GM08714 (cell line): ENCODE results near the gene MGAT4B.

Experiments used
- H3K4me3 ChIP-seq: fragments of 200-500 bp; sonication (Bioruptor generic); 2 replicates; pipeline ENCODE4 v1.5.1; 2014; ENCODE audit warnings: mild to moderate bottlenecking, low read length, inconsistent platforms
- ZNF274 ChIP-seq: IDR thresholded peaks from 2 replicates; pipeline ENCODE4 v1.6.1; 2012; ENCODE audit warnings: mild to moderate bottlenecking, low read depth, low read length

The MGAT4B gene

DNA sequence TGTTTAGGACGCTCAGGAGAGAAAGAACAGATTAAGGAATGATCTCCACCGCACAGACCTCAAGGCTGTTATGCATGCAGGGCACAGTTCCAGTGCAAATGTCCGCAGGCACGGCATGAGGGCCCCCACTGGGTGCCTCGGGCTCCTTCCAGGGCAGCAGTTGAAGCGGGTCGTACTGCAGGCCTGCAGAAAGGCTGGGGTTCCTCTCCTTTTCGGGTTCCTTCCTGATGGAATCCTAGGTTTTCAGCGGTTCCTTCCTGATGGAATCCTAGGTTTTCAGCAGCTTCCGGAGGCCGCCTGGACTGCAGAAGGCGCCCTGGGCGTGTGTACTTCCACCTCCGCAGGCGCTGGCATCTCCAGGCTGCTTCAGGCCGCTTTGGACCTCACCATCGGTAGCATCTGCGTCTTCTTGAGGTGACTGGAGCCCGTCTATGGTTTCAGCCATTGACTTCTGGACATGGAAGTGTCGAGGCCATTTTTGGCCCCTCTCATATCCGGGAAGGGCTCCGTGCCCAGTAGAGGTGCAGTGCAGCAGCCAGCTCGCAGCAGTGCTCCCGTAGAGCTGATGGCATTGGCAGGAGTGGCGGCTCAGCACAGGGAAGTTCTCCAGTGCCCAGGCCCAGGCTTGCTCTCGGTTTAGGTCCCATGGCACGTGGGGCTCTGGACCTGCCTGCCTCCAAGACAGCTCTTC lies 5.6 kb upstream of the MGAT4B start:
- no peak for TF ChIP-seq ZNF274
- H3K4me3 ChIP-seq, result no peak overlapping the region

GRCh38 chr5:179805529-179806249 lies 977 bp downstream of the MGAT4B start:
- TF ChIP-seq ZNF274, result no peak
- H3K4me3 ChIP-seq, result peak overlapping the region; percentile 89

DNA sequence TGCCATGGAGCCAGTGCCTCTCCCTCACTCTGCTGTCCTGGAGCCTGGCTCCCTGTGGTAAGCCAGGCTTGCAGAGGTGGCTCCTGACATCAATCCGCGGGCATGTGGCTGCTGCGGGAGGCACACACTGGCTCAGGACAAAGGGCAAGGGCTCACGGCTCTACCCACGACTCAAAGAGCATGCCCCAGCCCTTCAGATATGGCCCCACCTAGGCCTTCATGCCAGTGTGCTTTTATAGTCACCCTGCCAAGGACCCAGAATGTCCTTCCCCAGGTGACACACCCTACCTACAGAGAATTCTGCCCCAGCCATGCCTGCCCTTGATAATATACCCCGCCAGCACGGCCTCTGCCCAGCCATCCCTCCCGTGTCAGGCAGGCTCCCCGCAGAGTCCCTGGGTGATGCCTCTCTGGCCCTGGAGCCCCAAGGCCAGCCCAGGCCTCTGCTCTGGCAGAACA lies 1.6 kb downstream of the MGAT4B start:
- H3K4me3 ChIP-seq, result peak overlapping the region; percentile 89; the same call in 1 of the 2 replicates
- TF ChIP-seq ZNF274, result no peak

- TF ChIP-seq ZNF274, result no peak
- H3K4me3 ChIP-seq, result no peak overlapping the region; the same call in 1 of the 2 replicates
Observed at GRCh38 chr5:179804555-179804947, 2.1 kb downstream of the MGAT4B start.

- H3K4me3 ChIP-seq, result no peak overlapping the region
- TF ChIP-seq ZNF274, result no peak
Observed at GRCh38 chr5:179803651-179804554, 2.8 kb downstream of the MGAT4B start.

GRCh38 chr5:179802950-179803562 lies 3.6 kb downstream of the MGAT4B start:
- no peak for TF ChIP-seq ZNF274

DNA sequence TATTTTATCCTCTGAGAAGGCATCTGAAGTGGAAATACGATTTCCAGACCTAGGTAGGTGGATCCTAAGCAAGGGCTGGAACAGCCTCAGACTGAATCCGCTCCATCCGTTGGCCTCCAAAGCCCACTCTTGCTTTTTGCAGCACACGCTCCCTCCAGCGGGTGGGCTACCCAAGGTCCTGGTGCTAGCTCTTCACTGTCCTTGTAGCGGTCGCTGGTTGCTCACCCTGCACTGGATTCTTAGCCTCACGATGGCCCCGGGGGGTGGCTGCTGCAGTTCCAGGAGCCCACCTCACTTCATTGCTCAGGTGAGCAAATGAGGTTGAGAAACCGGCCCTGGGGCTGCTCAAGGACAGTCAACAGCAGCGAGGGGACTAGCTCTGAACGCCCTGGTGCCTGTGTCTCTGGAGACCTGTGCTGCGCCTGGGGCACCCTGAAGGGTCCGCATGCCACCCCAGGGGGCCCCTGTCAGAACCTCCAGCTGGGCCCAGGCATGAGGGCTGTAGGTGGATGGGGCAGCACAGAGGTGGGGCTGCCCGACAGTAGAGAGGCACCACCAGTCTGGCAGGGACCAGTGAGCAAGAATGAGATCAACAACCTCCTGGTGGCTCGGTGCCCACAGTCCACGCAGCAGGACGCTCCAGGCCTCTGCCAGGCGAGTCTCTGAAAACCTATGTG lies 4.3 kb downstream of the MGAT4B start:
- TF ChIP-seq ZNF274, result no peak
- no peak overlapping the region for H3K4me3 ChIP-seq

More at GRCh38 chr5:179802950-179803562, 3.6 kb downstream of the MGAT4B start:
- no peak overlapping the region for H3K4me3 ChIP-seq

DNA sequence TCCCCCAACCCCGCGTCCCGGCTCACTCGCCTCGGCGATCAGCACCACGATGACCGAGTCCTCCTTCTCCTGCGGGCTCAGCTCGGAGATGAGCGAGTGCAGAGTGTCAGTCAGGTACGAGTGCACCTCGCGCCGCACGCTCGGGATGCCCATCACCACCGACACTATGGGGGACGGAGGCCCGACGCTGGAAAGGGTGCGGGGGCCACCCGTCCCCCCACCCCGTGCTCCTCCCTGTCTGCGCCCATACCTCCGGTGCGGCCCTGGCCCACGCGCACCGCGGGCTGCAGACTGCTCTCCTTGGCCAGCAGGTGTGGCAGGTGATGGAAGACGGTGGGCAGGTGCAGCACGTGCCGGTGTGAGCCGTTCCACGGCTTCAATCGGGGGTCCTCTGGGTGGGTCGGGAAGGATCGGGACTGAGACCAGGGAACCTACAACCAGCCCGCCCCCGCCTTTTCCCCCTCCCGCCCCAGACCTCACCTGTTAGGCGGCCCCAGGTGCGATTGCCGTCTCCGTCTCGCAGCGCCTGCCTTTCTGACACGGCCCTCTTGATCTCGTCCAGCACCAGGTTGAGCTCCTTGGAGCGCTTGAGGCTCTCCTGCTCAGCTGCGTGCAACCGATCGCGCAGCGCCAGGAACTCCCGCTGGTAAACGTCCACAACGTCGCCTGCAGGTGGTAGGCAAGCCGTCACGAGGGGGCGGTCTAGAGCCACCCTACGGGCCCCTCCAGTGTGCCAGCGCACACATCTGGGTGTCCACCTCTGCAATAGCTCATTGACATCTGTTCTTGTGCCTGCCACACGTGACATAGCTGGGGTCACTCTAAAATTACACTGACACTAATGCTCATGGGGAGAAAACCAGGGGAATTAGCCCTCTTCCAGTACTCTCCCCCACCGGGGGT lies 5.1 kb downstream of the MGAT4B start:
- H3K4me3 ChIP-seq, result no peak overlapping the region
- no peak for TF ChIP-seq ZNF274

- no peak overlapping the region for H3K4me3 ChIP-seq
- no peak for TF ChIP-seq ZNF274
Observed at GRCh38 chr5:179800696-179801201, 5.9 kb downstream of the MGAT4B start.

DNA sequence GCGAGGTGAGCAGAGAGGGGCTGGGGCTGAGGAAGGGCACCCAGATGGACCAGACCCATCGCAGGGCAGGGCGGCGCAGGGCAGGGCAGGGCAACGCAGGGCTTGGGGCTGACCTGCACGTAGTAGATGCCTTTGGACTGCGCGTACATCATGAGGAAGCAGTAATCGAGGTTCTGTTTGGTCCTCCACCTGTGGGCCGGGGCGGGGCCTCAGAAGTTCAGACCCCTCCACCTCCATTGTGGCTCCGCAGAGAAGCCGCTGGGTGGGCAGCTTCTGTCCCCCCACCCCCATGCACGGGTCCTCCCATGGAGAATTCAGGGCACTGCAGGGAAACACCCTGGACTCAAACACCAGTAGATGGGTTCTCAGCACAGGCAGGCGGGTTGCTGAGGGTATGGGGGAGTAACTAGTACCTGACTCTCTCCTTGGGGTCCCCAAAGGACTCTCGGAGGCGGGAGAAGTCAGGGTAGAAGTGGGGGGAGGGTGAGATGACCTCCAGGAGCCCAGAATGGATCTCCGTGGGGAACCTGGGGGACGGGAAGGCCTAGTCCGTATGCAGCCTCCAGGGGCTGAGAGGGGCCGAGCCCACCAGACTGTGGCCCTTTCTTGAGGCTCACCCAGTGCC lies 6.5 kb downstream of the MGAT4B start:
- no peak overlapping the region for H3K4me3 ChIP-seq
- TF ChIP-seq ZNF274, result no peak

DNA sequence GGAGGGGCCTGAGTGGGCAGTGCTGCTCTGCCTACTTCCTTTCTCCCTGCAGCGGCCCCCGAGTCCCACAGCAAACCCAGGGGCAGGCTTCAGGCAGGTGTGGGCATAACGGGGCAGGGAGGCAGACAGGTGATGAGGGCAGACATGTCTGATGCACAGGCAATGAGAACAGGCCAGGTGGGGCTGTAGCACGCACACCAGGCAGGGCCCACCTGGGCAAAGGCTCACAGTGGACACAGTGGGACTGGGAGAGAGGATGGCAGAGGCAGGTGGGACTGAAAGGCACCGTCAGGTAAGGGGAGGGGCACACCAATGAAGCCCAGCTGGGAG lies 7.1 kb downstream of the MGAT4B start:
- H3K4me3 ChIP-seq, result no peak overlapping the region
- no peak for TF ChIP-seq ZNF274
